Central memory CD4-positive, alpha-beta T cell (primary cell): ENCODE data around the gene NUTM2A.
"Not testable (repeated sequence)": the region's sequence is repeated elsewhere in the genome, so short reads cannot be mapped to it uniquely, and the experiment has no call there.

Experiments
- DNase-seq: peaks from one replicate; pipeline ENCODE4 v3.0.0; 2022
- total RNA-seq, 3 experiments: gene quantifications; one replicate each; lab custom pipeline; 2026; lab: John Stamatoyannopoulos, UW

Gene NUTM2A
- 0 to 0.71 (median 0.04) reads per million in 3 experiments for total RNA-seq

GRCh38 chr10:87225148-87225547 lies at the start of gene NUTM2A:
TSS of gene NUTM2A (plus strand) at chr10:87225448. CDS start at chr10:87225831, 383 bp downstream.
- not testable (repeated sequence) for DNase-seq

- not testable (repeated sequence) for DNase-seq
These were observed 47.7 kb upstream of the NUTM2A start for GRCh38 chr10:87177587-87177986.

GRCh38 chr10:87184421-87184820 lies 40.8 kb upstream of the NUTM2A start:
- not testable (repeated sequence) for DNase-seq

- not testable (repeated sequence) for DNase-seq
These were observed 39.2 kb upstream of the NUTM2A start for GRCh38 chr10:87186016-87186415.

GRCh38 chr10:87187573-87187972 lies 37.7 kb upstream of the NUTM2A start:
- not testable (repeated sequence) for DNase-seq

- not testable (repeated sequence) for DNase-seq
These were observed 33.4 kb upstream of the NUTM2A start for GRCh38 chr10:87191841-87192240.

GRCh38 chr10:87200924-87201323 lies 24.3 kb upstream of the NUTM2A start:
- DNase-seq: peak; percentile 64

GRCh38 chr10:87204801-87205200 lies 20.4 kb upstream of the NUTM2A start:
- DNase-seq: not testable (repeated sequence)

GRCh38 chr10:87206922-87207321 lies 18.3 kb upstream of the NUTM2A start:
- DNase-seq: not testable (repeated sequence)

- DNase-seq: not testable (repeated sequence)
These were observed 14.9 kb upstream of the NUTM2A start for GRCh38 chr10:87210309-87210708.

GRCh38 chr10:87211848-87212247 lies 13.4 kb upstream of the NUTM2A start:
- DNase-seq: not testable (repeated sequence)

- DNase-seq: not testable (repeated sequence)
These were observed 12.0 kb upstream of the NUTM2A start for GRCh38 chr10:87213150-87213765.

- DNase-seq: not testable (repeated sequence)
These were observed 11.4 kb upstream of the NUTM2A start for GRCh38 chr10:87213806-87214205.

GRCh38 chr10:87216120-87216519 lies 9.1 kb upstream of the NUTM2A start:
- not testable (repeated sequence) for DNase-seq

- DNase-seq: not testable (repeated sequence)
These were observed 5.9 kb upstream of the NUTM2A start for GRCh38 chr10:87219370-87219769.

GRCh38 chr10:87222789-87223188 lies 2.5 kb upstream of the NUTM2A start:
- not testable (repeated sequence) for DNase-seq

- not testable (repeated sequence) for DNase-seq
These were observed 3.0 kb downstream of the NUTM2A start for GRCh38 chr10:87228247-87228646.

- DNase-seq: not testable (repeated sequence)
These were observed 4.0 kb downstream of the NUTM2A start for GRCh38 chr10:87229211-87229610.

- not testable (repeated sequence) for DNase-seq
These were observed 9.6 kb downstream of the NUTM2A start for GRCh38 chr10:87234854-87235253.

- DNase-seq: not testable (repeated sequence)
These were observed 12.0 kb downstream of the NUTM2A start for GRCh38 chr10:87237244-87237643.

GRCh38 chr10:87239346-87239808 lies 14.1 kb downstream of the NUTM2A start:
- DNase-seq: not testable (repeated sequence)

GRCh38 chr10:87242192-87242591 lies 16.9 kb downstream of the NUTM2A start:
- not testable (repeated sequence) for DNase-seq

GRCh38 chr10:87247335-87247734 lies 22.1 kb downstream of the NUTM2A start:
- DNase-seq: not testable (repeated sequence)

GRCh38 chr10:87248818-87249353 lies 23.6 kb downstream of the NUTM2A start:
- not testable (repeated sequence) for DNase-seq
